HG02970 (cell line): Measurements from ENCODE around the gene ASXL2.

Experiments
- ATAC-seq: cut with Tn5 transposase; IDR thresholded peaks from one replicate; pipeline ENCODE4 v1.9.1; 2021; ENCODE audit warnings: mild to moderate bottlenecking, moderate library complexity, moderate number of reproducible peaks; ENCODE audit not compliant: unreplicated experiment, low FRiP score

ASXL2 gene

DNA sequence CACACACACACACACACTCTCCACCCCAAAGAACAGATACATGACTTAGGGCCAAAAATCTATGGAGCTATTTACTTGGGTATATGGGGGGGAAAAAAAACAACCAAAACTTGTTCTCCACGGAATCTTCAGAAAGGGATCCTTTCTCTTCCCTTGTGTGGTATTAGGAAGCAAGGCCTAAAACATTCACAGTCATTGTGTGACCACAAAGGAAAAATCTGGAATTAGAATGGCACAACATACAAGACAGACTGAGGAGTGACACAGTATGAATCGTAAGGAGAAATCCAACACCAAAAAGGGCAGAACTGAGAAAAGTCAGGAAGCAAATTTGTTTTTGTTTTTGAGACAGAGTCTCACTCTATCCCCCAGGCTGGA lies 70.3 kb downstream of the ASXL2 start:
- ATAC-seq = no peak

DNA sequence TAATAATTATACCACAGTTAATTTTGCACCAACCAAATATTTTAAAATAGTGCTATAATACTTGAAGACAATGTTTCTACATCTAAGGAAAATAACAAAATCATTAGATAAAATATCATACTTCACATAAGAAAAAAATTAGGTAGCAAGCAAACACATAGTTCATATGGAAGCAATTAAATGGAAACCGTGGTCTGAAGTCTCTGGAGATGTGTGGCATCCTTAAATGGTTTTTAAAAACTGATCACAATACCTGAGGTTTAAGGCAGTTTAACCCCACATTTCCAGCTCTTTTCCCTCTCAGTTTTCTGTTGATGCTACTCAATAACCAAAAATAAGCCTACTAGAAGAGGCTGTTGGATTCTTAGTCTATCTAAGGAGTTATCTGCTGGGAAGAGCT lies 71.3 kb downstream of the ASXL2 start:
- ATAC-seq = no peak

DNA sequence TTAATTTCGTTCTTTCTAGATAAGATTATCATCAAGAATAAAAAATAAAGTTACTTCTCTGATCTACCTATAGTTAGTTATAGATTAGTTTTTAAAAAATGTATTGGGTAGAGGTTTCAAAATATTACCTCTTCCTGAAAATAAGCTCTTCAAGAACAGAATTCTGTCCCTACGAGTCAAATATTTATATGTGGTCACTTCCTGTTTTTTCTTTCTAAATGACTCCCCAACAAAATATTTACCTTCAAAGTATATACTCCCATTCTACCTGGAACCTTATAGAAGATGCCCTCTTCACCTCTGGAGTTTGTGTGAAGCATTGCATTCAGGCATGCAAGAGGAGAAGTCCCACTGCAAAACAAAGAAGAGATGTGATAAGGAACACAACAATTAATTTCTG lies 72.3 kb downstream of the ASXL2 start:
- no peak for ATAC-seq

DNA sequence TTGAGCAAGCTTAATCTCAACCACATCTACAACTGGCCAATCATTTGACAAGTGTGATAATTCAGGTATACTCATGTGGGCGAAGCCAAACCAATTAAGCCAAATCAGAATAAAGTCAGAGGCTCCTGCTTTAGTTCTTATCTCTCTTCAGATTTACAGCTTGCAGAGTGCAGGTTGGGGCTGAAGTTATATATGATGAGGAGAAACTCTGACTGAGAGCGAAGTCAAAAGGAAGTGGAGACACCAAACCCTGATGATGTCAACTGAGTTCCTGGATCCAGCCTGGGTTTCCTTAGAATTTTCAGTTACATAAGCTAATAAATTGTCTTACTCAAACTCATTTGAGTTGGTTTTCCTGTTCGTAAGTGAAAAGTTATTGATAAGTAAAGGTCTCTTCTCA lies 73.9 kb downstream of the ASXL2 start:
- no peak for ATAC-seq

DNA sequence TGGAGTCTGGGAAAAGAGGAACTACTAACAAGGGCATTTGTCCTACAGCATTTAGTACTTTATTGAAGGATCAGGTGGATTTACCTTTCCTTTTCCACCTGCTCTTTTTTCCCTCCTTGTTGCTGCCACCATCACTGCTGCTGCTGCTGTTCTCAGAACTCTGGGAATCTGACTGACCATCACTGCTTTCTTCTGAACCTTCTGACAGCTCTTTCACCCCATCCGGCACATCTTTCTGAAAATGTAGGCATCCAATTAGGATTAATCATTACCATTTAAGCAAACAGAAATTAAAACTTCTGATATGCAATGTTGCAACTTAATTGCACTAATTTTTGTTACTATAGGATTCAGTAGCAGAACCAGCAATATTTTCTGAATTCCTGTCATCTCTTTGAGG lies 79.0 kb downstream of the ASXL2 start:
- no peak for ATAC-seq

DNA sequence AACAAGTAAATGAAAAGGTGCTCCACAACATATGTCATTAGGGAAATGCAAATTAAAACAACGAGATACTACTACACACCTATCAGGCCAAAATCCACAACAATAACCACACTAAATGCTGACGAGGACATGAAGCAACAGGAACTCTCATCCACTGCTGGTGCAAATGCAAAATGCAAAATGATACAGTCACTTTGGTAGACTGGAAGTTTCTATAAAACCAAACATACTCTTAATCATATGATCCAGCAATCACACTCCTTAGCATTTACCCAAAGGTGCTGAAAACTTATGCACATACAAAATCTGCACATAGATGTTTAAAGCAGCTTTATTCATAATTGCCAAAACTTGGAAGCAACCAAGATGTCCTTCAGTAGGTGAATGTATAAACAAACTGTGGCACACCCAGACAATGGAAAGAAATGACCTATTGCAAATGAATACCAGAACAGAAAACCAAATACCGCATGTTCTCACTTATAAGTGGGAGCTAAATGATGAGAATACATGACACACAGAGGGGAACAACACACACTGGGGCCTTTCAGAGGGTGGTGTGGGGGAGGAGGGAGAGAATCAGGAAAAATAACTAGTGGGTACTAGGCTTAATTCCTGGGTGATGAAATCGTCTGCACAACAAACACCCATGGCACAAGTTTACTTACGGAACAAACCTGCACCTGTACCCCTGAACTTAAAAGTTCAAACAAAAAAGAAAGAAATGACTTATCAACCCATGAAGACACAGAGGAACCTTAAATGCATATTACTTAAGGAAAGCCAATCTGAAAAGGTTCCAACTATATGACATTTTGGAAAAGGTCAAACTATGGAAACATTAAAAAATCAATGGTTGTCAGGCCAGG lies 80.4 kb downstream of the ASXL2 start:
- ATAC-seq = no peak

DNA sequence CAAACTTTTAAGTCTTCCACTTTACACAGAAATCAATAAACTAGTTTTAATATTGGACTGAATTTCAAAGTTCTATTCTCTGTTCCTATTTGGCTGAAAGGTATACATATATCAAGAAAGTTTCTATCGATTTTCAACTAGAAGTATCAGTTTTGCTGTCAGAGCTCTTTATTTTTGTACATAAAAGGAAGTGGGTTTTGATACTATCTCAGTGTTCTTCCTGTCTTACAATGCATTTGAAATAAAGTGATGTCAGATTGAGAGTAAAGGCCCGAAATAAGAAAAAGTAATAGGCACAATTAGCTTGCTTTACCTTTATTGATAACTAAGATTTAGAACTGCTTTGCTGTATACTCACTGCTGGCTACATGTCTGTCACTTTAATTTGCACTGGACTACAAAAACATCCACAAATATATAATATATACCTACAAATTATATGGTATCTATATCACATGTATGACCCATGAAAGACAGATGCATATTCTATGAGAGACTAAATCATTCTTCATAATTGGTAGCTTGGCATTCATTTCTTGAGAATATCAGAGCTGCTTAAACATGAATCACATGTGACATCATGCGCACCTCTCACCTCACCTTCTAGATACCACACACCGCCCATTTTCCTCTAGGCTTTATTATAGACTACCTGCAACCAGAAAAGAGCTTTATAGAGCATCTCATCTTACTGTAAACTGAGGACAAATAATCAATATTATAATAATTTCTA lies 83.6 kb downstream of the ASXL2 start:
- no peak for ATAC-seq

DNA sequence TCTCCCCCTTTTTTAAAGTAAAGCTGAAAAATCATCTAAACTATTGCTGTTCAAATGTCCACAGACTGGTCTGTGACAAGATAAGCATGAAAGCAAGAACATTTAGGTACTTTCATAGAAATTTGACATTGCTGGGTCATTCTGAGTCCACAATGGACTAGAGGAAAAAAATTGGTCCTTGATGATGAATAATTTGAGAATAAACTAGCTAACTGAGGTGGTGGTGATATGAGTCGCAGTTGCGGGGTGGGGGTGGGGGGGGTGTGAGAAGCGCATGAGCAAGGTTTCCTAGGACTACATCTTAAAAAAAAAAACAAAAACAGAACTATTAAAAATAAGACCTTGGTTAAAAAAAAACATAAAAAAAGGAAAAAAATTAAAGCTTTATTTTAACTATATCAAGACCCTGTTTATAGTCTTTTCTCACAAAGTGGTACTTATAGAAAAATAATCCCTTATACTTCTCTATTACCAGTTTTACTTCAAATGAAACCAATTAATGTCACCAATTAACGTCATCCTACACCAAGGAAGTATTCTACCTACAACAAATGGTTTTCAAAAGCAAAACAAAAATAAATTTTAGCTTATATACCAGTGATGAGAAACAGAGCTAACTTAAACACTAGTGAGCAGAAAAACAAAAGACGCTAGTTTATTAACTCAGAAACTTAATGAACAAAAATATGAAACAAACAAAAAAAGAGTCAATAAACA lies 88.1 kb downstream of the ASXL2 start:
- no peak for ATAC-seq

DNA sequence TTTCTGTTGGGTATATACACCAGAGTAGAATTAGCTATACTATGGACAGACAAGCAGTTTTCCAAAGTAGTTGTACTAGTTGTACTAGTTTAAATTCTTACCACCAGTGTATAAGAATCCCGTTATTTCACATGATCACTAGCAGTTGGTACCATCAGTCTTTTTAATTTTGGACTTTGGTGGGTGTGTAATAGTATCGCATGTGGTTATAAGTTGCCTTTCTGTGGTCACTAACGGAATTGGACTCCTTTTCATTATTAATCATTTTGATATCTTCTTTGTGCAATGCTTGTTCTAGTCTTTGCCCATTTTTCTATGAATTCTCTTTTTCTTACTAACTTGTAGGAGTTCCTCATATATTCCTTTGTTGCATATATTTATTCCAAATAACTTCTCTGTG lies 89.8 kb downstream of the ASXL2 start:
- no peak for ATAC-seq

DNA sequence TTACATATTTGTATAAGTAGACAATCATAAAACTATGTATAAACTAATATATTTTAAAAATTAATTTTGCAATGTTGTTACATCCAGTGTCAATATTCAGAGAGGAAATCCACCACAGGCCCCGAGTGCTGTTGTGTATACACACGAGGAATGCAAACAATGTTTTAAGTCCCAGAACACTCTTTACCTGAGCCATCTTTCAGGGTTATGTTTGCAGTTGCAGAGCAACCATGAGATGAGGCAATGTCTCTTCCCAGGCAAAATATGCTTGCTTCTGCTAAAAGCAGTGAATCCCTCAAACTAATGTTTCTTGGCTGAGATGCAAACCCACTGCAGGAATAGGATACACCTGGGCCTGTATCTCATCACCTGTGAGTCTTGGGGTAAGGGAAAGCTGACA lies 91.3 kb downstream of the ASXL2 start:
- ATAC-seq = no peak

DNA sequence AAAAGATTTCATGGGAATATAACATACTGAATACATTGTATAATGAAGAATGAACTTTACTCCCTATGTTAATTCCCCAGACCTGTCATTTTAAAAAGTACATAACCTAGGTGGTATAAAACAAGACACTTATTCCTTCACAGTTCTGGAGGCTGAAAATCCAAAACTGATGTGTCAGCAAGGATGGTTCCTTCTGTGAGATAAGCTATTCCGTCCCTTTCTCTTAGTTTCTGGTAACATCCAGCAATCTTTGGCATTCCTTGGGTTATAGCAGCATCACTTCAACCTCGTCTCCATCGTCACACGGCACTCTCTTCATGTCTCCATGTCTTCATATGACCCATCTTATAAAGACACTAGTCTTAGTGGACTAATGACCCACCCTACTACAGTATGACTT lies 93.9 kb downstream of the ASXL2 start:
- ATAC-seq = no peak

DNA sequence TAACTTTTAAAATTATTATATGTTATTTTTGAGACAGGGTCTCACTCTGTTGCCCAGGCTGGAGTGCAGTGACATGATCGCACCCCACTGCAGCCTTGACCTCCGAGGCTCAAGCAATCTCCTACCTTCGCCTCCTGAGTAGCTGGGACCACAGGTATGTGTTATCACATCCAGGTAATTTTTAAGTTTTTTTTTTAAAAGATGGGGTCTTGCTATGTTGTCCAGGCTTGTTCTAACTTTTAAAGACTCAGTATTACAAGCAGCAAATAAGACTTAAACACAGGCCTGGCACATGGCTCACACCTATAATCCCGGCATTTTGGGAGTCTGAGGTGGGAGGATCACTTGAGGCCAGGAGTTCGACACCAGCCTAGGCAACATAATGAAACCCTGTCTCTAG lies 101.2 kb downstream of the ASXL2 start:
- ATAC-seq = no peak

DNA sequence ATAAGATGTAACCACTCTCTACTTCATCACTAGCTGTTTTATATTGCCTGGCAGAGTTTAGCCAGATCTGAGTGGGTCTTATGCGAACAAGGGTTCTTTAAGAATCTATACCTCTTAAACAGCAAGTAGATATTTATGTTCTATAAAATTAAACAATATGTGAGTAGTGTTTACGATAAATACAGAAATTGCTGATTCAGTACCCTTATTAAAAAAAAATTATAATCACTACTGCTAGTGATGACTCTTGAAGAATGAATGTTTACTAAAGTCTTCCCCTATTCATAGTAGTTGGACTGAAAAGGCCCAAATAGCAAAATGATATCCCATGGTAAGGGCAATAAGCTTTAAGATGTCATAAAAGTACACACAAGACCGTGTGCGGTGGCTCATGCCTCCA lies 106.2 kb downstream of the ASXL2 start:
- ATAC-seq = no peak

DNA sequence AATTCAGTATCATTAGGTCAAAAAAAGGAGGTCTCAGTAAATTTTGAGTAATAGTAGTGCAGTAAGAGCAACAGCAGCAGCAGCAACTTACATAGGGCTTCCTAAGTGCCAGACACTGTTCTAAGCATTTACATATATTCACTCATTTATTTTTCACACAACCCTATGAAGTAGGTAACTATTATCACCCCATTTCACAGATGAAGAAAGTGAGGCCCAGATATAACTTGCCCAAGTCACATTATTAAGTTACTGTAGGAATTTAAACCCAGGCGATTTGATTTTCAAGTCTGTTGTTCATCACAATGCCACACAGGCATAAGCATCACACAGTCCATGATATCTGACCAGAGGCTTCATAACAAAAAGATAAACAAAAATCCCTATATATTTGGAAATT lies 114.7 kb downstream of the ASXL2 start:
- ATAC-seq = no peak

DNA sequence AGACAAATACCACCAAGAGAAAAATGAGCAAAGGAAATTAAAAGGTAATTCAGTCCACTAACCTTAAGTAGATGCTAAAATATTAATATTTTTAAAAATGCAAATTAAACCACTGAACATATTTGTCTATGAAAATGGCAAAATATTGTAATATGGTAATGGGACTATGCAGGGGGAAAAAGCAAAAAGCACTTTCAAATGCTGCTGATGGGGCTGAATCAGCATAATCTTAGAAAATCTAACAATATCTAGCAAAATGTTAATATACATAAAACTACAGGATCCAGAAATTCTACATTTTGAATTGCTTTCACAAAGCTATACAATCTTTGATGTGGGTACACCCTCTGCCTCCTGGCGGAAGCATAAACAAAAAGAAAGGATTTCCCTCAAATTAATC lies 118.0 kb downstream of the ASXL2 start:
- no peak for ATAC-seq

DNA sequence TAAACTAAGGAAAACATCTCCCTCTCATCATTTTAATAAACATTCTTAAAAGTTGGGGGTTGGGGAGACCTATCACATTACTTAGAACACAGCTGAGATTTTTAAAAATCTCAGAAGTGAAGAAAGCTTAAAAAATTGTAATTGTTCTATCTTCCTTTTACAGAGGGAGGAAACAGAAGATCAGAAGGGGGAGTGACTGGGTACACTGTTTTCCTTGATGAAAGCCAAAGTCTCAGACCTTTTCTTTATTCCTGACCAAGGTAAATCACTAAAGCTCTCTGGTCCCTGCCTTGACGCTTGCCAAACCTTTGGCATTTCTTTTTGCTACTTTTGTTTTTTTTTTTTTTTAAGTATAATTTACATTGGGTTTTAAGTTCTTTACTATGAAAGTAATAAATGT lies 119.9 kb downstream of the ASXL2 start:
- no peak for ATAC-seq

DNA sequence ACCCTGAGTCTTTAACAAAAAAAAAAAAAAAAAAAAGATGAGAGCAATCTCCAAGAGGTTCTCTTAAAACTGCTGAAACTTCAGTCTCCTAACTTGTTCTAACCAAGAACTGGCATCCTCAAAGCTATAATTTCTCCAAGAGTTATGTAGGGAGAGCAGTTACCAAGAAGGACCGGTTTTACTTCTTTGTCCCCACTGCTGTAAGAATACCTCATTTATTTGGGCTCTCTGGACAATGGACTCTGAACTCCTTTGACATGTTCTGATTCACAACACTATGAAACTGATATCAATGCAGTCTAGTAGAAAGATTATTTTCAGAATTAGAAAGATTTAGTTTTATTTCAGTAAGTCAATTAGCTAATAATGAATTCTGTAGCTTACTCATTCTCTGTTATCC lies 120.4 kb downstream of the ASXL2 start:
- ATAC-seq = no peak

DNA sequence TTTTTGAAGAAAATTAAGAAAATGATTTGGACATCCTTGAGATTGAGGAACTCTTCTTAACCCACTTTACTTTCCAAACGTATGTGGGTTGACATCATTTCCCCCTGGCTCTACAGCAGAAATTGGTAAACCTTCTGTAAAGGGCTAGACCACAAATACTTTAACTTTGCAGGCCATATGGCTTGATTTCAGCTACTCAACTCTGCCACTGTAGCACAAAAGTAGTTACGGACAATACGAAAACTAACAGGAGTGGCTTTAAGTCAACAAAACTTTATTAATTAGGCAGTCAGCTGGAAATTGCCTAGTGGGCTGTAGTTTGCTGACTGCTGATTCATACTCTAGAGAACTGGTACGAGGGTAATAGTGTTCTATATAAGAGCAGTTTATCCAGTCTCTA lies 121.8 kb downstream of the ASXL2 start:
- ATAC-seq = no peak

DNA sequence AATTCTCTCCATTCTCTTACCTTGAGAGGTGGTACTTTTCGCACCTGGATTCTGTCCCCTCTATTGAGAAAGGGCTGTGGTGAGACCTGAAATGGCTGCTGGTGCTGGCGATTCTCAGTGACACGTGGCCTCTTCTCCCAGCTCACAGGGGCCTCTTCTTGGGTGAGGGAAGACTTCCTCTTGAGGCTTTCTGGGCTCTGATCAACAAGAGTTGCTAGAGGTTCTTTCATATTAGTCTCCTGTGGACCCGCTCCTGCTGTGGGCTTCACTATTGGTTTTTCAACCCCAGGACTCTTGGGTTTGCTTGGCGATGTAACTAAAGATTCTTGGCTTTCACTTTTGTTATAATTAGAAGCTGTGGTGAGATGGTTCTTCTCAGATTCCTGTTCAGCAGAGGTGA lies 128.6 kb downstream of the ASXL2 start:
- no peak for ATAC-seq

DNA sequence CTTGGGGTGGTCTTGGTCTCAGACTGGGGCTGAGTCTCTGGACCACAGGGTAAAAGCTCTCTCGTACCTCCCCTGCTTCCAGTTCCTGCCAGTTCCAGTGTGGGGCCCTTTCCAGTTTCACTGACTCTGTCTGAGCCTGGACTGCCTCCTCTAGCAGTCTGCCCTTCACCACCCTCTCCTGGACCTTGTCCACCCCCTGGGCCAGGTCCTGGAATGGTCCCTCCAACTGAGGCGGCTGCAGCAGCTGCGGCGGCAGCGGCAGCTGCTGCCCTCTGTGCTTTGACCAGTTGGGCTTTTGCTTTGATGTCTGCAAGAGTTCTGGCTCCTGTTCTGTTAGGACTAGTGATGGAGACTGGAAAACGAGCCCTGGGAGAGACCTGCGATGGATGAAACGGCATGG lies 134.2 kb downstream of the ASXL2 start:
- no peak for ATAC-seq

DNA sequence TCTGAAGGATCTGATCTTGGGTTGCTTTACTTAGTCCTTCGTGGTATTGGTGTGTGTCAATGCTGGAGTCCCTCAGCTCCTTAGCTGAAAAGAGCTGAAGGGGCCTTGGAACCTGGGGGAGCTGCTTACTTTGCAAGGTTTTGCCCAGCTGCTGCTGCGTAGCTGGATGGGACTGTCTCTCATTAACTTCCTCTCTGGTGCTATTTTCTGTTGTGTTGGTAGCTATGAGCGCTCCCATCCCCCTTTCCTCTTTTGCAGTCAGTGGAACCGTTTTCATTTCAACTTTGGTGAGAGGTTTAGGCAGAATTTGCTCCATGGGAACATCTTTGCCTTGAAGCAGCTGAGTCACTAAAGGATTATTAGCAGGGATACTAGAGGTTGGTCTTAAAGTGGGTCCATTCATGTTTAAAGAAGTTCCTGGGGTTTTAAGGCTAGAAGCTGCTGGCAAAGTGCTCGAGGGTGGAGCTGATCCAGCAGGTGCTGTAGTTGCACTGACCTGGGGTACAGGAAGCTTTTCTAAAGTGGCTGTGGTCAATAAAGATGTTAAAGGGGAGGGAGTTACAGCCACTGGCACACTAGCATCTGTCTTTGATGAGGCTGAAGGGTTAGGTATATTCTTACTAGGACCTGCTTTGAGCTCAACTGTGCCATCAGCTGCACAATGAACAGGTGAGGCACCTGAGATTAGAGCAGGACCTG lies 135.0 kb downstream of the ASXL2 start:
- no peak for ATAC-seq
